HG03045 (cell line): Measurements from ENCODE around the gene KLHDC10.
"Not testable (repeated sequence)": the region's sequence is repeated elsewhere in the genome, so short reads cannot be mapped to it uniquely, and the experiment has no call there.

Experiments
- ATAC-seq: cut with Tn5 transposase; IDR thresholded peaks from one replicate; pipeline ENCODE4 v1.9.1; 2021; ENCODE audit warnings: mild to moderate bottlenecking, moderate library complexity; ENCODE audit not compliant: unreplicated experiment

KLHDC10 gene

DNA sequence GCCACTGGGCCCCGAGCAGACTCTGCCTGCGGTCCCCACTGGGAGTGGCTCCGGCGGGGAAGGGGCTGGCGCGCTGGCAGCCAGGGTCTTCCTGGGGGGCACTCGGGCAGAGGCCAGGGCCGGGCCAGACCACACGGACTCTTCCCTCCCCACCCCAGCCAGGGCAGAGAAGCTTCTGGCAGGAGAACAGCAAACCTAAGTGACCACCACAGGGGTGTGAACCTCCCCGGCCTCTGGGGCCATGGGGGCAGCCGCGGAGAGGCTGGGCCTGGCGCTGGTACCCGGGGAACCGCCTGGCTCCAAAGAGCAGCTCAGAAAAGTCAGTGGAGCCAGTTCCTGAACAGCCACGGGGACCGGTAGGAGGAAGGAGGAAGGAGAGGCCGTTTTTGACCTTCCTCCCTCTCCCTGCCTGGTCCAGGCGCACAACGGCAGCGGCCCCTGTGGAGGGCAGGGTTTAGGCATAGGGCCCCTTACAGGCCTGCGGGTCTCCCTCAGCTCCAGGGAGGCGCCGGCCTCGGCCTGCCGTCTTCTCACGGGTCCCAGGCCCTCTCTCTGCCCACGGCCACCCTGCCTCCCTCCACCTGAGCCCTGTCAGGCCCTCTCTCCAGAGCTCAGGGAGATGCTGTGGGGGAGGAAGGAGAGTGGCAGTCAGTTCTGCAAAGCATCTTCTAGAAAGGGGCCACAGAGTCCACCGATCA, 83.0 kb downstream of the KLHDC10 start:
- no peak for ATAC-seq

DNA sequence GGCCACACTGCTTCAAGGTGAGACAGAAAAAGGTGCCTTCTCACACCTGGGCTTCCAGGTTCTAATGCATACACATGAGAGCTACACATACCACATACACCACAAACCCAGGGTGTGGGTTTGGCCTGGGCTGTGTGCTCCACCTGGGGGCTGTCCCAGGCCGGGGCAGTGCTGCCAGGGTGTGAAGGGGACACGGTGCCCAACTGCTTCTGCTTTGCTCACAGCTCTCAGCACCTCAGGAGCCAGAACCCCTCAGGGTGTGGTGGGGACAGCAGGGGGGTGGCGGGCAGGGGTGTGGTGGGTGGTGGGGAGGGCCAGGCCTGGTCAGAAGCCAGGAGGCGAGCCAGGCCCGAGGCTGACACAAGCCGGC, 83.8 kb downstream of the KLHDC10 start:
- no peak for ATAC-seq

DNA sequence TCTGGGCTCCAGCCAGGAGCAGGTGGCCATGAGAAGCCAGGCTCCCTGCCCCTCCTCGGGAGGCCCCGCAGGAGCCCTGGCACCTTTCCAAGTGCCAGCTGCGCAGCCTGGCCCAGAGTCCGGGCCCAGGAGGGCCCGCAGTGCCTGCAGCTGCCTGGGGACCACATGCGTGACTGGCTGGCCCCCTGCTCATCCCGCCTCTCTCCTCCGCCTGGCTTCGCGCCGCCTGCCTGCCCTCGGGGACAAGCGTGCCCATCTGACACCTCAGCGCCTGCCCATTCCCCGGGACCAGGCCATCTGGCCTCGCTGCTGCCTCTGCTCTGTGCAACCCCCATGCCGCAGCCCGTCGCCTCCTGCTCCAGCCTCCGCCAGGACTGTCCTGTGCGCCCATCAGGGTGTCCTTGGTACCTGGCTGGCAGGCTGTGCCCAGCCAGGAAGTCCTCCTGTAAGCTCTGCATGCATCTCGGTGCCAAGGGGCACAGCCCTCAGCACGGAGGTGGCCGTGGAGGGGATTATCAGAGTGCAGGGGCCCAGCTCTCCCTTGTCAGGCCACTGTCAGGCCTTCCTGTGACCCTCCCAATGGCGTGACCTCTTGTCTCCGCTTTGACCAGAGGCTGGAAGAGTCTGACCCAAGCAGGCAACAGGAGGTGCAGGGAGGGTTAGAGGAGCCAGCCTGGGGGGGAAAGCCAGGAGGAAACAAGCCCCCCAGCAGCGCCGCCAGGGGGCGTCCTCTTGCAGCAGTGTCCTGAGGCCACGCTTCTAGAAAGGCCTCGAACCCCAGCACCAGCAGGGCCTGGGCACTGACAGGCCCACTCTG, 84.4 kb downstream of the KLHDC10 start:
- no peak for ATAC-seq

DNA sequence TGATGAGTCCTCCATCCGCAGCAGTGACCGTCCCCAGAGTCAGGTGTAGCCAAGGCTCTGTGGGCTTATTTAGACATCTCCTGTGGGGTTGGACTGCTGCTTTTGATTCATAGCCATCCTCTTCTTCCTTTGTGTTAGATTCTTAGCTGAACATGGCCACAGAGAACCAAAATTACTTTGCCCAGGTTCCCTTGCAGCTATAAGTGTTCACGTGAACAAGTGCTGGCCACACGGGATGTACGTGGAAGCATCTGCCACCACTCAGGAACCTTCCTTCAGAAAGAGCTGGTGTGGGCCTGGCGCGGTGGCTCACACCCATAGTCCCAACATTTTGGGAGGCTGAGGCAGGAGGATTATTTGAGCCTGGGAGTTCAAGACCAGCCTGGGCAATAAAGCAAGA, 85.8 kb downstream of the KLHDC10 start:
- no peak for ATAC-seq

DNA sequence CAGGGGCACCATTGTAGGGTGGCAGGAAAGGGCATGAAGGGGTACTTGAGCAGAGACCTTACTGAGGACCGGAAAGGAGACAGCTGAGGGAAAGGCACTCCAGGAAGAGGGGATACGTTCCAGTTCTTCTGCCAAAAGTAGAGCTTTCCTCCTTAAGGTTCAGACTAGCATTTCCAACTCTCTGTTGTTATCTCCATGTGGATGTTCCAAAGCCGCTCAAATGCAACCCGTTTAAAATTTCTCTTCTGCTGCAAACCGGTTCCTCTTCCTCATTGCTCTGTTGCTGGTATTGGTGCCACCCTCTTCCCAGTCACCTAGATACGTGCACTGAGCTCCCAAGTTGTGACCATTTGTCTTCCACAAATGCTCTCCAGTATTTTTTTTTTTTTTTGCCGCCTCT, 87.4 kb downstream of the KLHDC10 start:
- no peak for ATAC-seq

DNA sequence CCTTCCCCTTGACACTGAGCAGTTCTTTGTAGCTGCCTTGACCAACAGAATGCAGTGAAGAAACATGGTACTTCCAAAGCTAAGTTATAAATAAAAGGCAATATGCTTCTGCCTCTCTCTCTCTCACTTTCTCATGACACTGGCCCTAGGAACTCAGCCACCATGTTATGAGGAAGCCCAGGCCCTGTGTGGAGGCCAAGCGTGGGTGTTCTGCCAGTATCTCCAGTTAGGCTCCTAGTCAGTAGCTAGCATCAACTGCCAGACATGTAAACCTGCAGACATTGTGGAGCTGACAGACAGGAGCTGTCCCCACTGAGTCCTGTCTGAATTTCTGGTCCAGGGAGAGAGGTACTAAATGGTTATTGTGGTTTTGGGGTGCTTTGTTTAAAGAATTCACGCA, 89.7 kb downstream of the KLHDC10 start:
- ATAC-seq: no peak

DNA sequence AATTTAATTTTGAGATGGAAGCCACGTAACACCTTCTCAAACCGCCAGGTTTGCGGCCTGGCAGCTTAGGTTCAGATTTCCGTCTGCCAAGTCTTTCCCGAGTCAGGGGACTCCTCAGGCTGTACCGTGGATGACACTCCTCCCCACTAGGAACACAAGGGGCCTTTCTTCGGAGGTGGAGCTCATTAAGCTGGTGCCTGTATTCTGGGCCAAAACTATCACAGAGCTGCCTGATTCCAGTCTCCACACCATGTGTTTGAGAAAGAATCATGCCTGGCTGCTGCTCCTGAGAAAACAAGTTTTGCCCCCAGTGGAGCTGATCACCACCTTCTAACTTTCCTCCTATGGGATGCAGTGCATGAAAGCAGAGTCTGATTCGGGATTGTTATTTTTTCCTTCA, 90.1 kb downstream of the KLHDC10 start:
- ATAC-seq: no peak

DNA sequence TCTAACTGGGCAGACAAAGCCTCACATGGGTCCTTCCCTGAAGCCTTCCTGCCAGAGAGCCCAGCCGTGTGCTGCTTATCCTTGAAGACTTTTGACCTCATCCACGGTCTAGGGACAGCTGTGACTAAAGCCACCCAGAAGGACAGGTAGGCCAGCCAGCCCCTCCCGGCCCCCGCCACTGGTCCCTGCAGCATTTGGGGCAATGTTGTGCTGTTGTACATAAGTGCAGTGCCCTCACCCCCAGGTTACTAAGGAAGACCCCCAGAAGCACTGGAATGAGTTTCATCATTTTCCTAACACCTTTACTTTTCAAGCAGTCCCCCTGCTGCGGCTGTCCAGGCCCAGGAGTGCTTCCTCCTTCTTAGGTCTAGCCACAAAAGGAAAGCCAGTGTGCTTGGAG, 91.9 kb downstream of the KLHDC10 start:
- no peak for ATAC-seq

DNA sequence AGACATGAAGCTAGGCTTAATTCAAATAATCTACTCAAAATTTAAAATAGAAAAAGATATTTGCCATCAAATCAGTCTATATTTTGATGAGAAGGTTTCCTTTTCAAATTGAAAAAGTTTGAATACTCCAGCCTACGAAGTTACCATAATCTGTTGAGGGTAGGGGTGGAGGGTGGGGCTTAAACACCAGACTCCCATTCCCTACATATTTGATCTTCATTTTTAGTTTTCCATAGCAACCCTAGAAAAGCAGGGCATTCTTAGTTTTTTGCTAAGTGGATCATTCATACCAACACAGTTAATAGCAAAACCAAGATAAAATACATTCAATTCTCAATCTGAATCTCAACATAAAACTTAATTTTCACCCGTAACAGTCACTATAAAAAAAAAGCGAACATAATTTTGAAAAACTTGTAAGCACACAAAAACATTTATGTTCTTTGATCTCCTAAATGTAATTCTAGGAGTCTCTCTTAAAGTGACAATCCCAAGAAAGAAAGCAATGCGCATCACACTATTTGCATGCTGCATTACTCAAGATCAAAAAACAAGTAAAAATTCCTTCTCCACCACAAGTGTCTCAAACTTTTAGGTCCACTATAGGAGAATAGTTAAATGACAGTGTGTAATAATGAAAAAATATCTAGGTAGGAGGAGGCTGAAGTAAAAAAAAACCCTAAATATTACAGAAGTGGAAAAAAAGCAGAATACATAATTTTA, 104.1 kb downstream of the KLHDC10 start:
- no peak for ATAC-seq

DNA sequence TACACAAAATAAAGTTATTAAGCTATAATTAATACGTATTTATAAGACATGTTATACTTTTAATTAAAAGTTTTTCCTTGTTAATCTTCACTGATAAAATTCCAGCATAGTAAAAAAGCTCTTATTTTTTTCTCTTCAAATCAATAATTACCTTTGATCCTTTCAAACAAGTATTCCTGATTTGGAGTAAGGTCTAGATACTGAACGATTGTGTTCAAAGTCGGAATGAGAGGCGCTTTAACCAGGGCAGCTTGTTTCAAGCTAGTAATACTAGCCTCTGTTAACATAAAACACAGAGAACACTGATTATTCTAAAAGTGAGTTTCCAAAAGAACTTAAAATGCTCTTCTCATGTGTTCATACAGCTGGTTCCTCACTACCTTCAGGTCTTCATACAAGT, 107.9 kb downstream of the KLHDC10 start:
- ATAC-seq: no peak

DNA sequence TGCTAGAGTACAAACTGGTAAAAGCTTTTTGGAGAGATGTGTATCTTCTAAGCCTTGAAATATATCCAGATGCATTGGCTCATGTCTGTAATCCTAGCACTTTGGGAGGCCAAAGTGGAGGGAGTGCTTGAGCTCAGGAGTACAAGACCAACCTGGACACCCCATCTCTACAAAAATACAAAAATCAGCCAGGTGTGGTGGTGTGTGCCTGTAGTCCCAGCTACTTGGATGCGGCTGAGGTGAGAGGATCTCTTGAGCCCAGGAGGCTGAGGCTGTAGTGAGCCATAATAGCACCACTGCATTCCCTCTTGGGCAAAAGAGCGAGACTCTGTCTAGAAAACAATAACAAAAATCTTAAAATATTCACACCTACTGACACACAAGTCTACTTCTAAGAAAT, 109.3 kb downstream of the KLHDC10 start:
- no peak for ATAC-seq

DNA sequence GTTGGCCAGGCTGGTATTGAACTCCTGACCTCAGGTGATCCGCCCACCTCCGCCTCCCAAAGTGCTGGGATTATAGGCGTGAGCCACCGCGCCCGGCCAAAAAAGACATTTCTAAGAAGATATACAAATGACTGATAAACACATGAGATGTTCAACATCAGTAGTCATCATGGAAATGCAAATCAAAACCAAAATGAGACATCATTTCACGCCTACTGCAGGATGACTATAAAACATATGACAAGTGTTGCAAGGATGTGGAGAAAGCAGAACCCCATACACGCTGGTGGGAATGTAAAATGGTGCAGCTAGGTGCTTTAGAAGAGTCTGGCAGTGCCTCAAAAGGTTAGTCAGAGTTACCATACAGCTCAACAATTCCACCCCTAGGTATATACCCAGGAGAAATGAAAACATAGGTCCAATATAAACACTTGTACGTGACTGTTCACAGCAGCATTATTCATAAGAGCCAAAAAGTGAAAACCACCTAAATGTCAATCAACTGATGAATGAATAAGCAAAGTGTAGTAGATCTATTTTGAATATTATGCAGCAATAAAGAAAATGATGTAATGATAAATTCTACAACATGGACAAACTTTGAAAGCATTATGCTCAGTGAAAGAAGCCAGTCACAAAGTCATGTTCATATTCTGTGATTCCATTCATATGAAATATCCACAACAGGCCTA, 110.4 kb downstream of the KLHDC10 start:
- no peak for ATAC-seq

DNA sequence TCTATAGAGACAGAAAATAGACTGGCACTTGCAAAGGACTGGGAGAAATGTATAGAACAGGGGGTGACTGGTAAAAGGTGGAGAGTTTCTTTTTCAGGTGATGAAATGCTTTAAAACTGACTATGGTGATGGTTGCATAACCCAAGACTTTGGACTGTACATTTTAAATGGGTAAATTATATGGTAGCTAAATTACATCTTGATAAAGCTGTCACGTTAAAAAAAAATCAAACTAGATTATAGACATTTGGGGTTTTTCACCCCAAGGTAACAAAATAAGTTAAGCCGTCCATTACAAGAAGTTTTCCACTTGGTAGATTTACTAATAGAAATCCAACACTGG, 110.9 kb downstream of the KLHDC10 start:
- ATAC-seq: no peak

DNA sequence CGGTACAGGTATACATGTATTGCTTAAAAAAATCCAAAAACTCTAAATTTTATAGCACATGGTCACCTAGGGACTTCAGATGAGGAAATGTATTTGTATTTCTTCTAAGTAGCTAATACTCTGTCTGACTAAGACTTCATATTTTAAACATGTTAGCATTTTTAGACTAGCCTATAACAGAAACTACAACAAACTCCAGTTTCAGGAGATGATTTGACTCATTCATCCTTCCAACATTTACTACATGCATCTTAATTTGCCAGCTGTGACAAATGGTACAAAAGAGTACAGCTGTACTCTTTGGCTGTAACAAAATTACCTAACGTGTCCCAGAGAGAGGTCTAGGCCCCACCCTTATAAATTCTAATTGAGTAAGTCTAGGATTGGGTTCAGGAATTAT, 112.7 kb downstream of the KLHDC10 start:
- ATAC-seq: peak; percentile 82

DNA sequence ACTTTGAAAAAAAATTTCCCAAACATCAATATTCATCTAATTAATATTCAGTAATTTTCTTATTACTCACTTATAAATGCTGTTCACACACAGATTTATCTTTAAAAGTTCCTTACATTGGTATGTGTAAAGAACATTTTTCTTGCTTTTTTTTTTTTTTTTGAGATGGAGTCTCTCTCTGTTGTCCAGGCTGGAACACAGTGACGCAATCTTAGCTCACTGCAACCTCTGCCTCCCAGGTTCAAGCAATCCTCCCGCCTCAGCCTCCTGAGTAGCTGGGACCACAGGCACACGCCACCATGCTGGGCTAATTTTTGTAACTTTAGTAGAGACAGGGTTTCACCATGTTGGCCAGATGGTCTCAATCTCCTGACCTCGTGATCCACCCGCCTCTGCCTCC, 114.0 kb downstream of the KLHDC10 start:
- ATAC-seq: not testable (repeated sequence)
